HepG2 (cell line): ENCODE measurements around the gene TMEM156. TPM values are rescaled to one million over a fixed set of nuclear protein-coding genes. Genes with fewer than 3 reads are reported as not detected.

ENCODE experiments used
- CEBPB ChIP-seq: IDR thresholded peaks from 2 replicates; pipeline ENCODE4 v1.6.1; 2011; ENCODE audit warnings: low read depth, low read length, improper control_type of control experiment, borderline replicate concordance
- DPF2 ChIP-seq: sonication (generic); formaldehyde crosslinking; IDR thresholded peaks from 2 replicates; pipeline ENCODE4 v1.4.0; 2020; ENCODE audit warnings: mild to moderate bottlenecking, low read depth, missing genetic modification reagents, borderline replicate concordance
- ETV5 ChIP-seq: IDR thresholded peaks from 2 replicates; pipeline ENCODE4 v1.6.1; 2018; ENCODE audit warnings: missing biosample characterization, missing genetic modification reagents, inconsistent platforms, borderline replicate concordance
- HMG20B ChIP-seq: conservative IDR thresholded peaks from 2 replicates; pipeline ENCODE4 v1.6.1; 2016; ENCODE audit warnings: missing genetic modification reagents, missing compliant biosample characterization
- JUN ChIP-seq: sonication (generic); formaldehyde crosslinking; IDR thresholded peaks from 2 replicates; pipeline ENCODE4 v1.4.0; 2020; ENCODE audit warnings: mild to moderate bottlenecking, missing genetic modification reagents
- KDM1A ChIP-seq: IDR thresholded peaks from 2 replicates; pipeline ENCODE4 v1.6.1; 2016; ENCODE audit warnings: missing compliant biosample characterization
- KLF9 ChIP-seq: IDR thresholded peaks from 2 replicates; pipeline ENCODE4 v1.6.1; 2016; ENCODE audit warnings: low read depth
- LCORL ChIP-seq, 2 experiments: fragments of 450-650 bp in 1 of 2; sonication (generic) in 1 of 2; formaldehyde crosslinking in 1 of 2; IDR thresholded peaks; 2 replicates each; pipeline versions ENCODE4 v1.5.0 to v1.6.1; 2017 to 2020; ENCODE audit warnings: antibody characterized with exemption in 1 of 2, missing genetic modification reagents in 1 of 2
- RNF2 ChIP-seq: fragments of 450-650 bp; conservative IDR thresholded peaks from 2 replicates; pipeline ENCODE4 v1.6.1; 2016; ENCODE audit warnings: low read depth
- SAFB2 ChIP-seq: sonication (generic); formaldehyde crosslinking; IDR thresholded peaks from 2 replicates; pipeline ENCODE4 v1.5.1; 2020; ENCODE audit warnings: missing genetic modification reagents, low read depth, mild to moderate bottlenecking, borderline replicate concordance
- SRSF4 ChIP-seq: fragments of 200-400 bp; formaldehyde crosslinking; IDR thresholded peaks from one replicate; pipeline ENCODE4 v1.6.1; 2018; ENCODE audit warnings: mild to moderate bottlenecking, low read depth, low read length, moderate library complexity; ENCODE audit not compliant: poor library complexity, severe bottlenecking
- TRIM24 ChIP-seq: sonication (generic); formaldehyde crosslinking; IDR thresholded peaks from 2 replicates; pipeline ENCODE4 v1.8.0; 2022; ENCODE audit warnings: mild to moderate bottlenecking, missing genetic modification reagents
- ZKSCAN8 ChIP-seq: IDR thresholded peaks from 2 replicates; pipeline ENCODE4 v1.6.1; 2016; ENCODE audit warnings: borderline replicate concordance, missing genetic modification reagents, missing compliant biosample characterization
- ZNF20 ChIP-seq: sonication (generic); formaldehyde crosslinking; IDR thresholded peaks from 2 replicates; pipeline ENCODE4 v1.4.0; 2020; ENCODE audit warnings: mild to moderate bottlenecking, moderate library complexity, missing genetic modification reagents
- ZNF432 ChIP-seq: sonication (generic); formaldehyde crosslinking; IDR thresholded peaks from 2 replicates; pipeline ENCODE4 v1.5.0; 2020; ENCODE audit warnings: missing genetic modification reagents, mild to moderate bottlenecking, borderline replicate concordance
- ZNF615 ChIP-seq: sonication (generic); formaldehyde crosslinking; IDR thresholded peaks from 2 replicates; pipeline ENCODE4 v1.5.0; 2020; ENCODE audit warnings: mild to moderate bottlenecking, missing genetic modification reagents, borderline replicate concordance
- polyA plus RNA-seq, 8 experiments: library from polyadenylated mRNA; depleted of rRNA in 3 of 8; stranded (reverse) in 7 of 8; unstranded in 1 of 8; fragments of >200 nt; fragmentation: Illumina TruSeq in 4 of 8; extraction: Trizol in 4 of 8; gene quantifications; 2 replicates each; pipeline versions ENCODE4 v1.2.1 to v1.2.3, GENCODE V29; 2011 to 2016; ENCODE audit warnings: low read depth in 4 of 8, missing spikeins in 1 of 8, mixed read lengths in 1 of 8; ENCODE audit not compliant: insufficient read depth in 1 of 8
- total RNA-seq, 5 experiments: library from RNA; depleted of rRNA; stranded (reverse); fragments of >200 nt; fragmentation: Illumina TruSeq; extraction: Trizol; gene quantifications; 2 replicates each; pipeline ENCODE4 v1.2.3, GENCODE V29; 2016; ENCODE audit warnings: low read depth in 1 of 5
- TF ChIP-seq, protein P1 (sequence below): sonication (generic); formaldehyde crosslinking; IDR thresholded peaks from 2 replicates; pipeline ENCODE4 v1.4.0; 2020; ENCODE audit warnings: mild to moderate bottlenecking, missing genetic modification reagents
- TF ChIP-seq, protein P2 (sequence below): sonication (generic); formaldehyde crosslinking; conservative IDR thresholded peaks from 2 replicates; pipeline ENCODE4 v1.8.0; 2022; ENCODE audit warnings: missing genetic modification reagents
- TF ChIP-seq, protein P3 (sequence below): sonication (generic); formaldehyde crosslinking; IDR thresholded peaks from 2 replicates; pipeline ENCODE4 v1.8.0; 2022; ENCODE audit warnings: missing genetic modification reagents, mild to moderate bottlenecking, inconsistent platforms, borderline replicate concordance
- TF ChIP-seq, protein P4 (sequence below): sonication (generic); formaldehyde crosslinking; IDR thresholded peaks from 2 replicates; pipeline ENCODE4 v1.4.0; 2020; ENCODE audit warnings: missing genetic modification reagents, borderline replicate concordance

Gene TMEM156
- total and polyA plus RNA-seq, 2 of the 13 experiments (the other 11 are each of a cell fraction or from before 2014, with no cell fraction given), result 1.6 TPM; not detected in 1

DNA sequence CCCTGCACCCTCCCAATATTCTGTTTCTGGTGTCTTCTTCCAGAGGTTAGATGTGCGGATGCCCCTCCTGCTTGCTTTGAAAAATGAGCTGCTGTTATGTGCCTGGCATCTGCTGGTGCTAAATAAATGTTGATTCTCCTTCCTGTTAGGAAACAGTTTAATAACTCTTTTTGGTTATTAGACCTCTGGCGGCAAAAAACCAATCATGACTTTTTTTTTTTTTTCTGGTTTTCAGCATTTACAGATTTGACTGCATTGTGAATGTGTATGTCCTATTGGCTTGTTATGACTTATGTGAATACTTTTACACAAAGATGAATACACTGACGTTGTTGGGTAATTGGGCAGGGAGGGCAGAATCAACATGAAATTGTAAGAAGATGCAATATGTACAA, 13.6 kb upstream of the TMEM156 start (continued):
- TF ChIP-seq, protein P1, sequence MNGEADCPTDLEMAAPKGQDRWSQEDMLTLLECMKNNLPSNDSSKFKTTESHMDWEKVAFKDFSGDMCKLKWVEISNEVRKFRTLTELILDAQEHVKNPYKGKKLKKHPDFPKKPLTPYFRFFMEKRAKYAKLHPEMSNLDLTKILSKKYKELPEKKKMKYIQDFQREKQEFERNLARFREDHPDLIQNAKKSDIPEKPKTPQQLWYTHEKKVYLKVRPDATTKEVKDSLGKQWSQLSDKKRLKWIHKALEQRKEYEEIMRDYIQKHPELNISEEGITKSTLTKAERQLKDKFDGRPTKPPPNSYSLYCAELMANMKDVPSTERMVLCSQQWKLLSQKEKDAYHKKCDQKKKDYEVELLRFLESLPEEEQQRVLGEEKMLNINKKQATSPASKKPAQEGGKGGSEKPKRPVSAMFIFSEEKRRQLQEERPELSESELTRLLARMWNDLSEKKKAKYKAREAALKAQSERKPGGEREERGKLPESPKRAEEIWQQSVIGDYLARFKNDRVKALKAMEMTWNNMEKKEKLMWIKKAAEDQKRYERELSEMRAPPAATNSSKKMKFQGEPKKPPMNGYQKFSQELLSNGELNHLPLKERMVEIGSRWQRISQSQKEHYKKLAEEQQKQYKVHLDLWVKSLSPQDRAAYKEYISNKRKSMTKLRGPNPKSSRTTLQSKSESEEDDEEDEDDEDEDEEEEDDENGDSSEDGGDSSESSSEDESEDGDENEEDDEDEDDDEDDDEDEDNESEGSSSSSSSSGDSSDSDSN (CRISPR knock-in tag), result 0 out of 2 replicates have a peak, but pooled peaks have one; percentile 4
- no peak for TF ChIP-seq ZNF615 (CRISPR knock-in tag)
- TF ChIP-seq SAFB2 (CRISPR knock-in tag), result no peak
- TF ChIP-seq HMG20B (CRISPR knock-in tag), result no peak
- TF ChIP-seq DPF2 (CRISPR knock-in tag), result no peak
- TF ChIP-seq, protein P2, sequence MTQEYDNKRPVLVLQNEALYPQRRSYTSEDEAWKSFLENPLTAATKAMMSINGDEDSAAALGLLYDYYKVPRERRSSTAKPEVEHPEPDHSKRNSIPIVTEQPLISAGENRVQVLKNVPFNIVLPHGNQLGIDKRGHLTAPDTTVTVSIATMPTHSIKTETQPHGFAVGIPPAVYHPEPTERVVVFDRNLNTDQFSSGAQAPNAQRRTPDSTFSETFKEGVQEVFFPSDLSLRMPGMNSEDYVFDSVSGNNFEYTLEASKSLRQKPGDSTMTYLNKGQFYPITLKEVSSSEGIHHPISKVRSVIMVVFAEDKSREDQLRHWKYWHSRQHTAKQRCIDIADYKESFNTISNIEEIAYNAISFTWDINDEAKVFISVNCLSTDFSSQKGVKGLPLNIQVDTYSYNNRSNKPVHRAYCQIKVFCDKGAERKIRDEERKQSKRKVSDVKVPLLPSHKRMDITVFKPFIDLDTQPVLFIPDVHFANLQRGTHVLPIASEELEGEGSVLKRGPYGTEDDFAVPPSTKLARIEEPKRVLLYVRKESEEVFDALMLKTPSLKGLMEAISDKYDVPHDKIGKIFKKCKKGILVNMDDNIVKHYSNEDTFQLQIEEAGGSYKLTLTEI (CRISPR knock-in tag), result no peak
- no peak for TF ChIP-seq RNF2
- 0 out of 2 replicates have a peak, but pooled peaks have one; percentile 22 for TF ChIP-seq KDM1A (CRISPR knock-in tag)
- TF ChIP-seq JUN (CRISPR knock-in tag), result no peak
- no peak for TF ChIP-seq SRSF4
- no peak for TF ChIP-seq ZNF20 (CRISPR knock-in tag)
- TF ChIP-seq, protein P3, sequence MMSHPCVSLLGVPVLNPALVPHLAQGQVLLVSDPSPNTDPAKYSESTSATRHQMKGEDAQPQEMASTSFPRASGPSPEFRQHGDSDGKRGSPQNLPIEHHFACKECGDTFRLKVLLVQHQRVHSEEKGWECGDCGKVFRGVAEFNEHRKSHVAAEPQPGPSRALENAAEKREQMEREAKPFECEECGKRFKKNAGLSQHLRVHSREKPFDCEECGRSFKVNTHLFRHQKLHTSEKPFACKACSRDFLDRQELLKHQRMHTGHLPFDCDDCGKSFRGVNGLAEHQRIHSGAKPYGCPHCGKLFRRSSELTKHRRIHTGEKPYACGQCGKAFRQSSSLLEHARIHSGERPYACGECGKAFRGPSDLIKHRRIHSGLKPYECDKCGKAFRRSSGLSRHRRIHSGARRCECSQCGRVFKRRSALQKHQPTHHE (CRISPR knock-in tag), result no peak
- TF ChIP-seq CEBPB, result 0 out of 2 replicates have a peak, but pooled peaks have one; percentile 6
- TF ChIP-seq LCORL (IDR thresholded peaks at IDR 0.05), result no peak
- TF ChIP-seq LCORL (CRISPR knock-in tag; IDR thresholded peaks at IDR 0.05), result no peak
- no peak for TF ChIP-seq TRIM24 (CRISPR knock-in tag)
- TF ChIP-seq ETV5 (CRISPR knock-in tag), result no peak
- TF ChIP-seq, protein P4, sequence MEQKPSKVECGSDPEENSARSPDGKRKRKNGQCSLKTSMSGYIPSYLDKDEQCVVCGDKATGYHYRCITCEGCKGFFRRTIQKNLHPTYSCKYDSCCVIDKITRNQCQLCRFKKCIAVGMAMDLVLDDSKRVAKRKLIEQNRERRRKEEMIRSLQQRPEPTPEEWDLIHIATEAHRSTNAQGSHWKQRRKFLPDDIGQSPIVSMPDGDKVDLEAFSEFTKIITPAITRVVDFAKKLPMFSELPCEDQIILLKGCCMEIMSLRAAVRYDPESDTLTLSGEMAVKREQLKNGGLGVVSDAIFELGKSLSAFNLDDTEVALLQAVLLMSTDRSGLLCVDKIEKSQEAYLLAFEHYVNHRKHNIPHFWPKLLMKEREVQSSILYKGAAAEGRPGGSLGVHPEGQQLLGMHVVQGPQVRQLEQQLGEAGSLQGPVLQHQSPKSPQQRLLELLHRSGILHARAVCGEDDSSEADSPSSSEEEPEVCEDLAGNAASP (CRISPR knock-in tag), result no peak
- TF ChIP-seq KLF9 (CRISPR knock-in tag), result no peak
- TF ChIP-seq ZNF432, result no peak
- peak; percentile 99 for TF ChIP-seq ZKSCAN8 (CRISPR knock-in tag)
